Natural killer cell (primary cell): Measurements from ENCODE around the gene CAPN15. TPM values are rescaled to one million over a fixed set of nuclear protein-coding genes. Genes with fewer than 3 reads are reported as not detected.

Experiments used
- ATAC-seq, 3 donors: fragments of 150-1000 bp in 2 of 3; fragments of 200-7000 bp in 1 of 3; cut with Tn5 transposase; 1 replicate in 1 of 3; 2 replicates in 2 of 3; pipeline ENCODE4 v1.10.0; 2021; ENCODE audit warnings: mild to moderate bottlenecking in 2 of 3, moderate library complexity in 2 of 3
- DNase-seq, 2 donors: peaks; one replicate each; pipeline versions ENCODE4 v3.0.0 to v3.0.0-alpha.2; 2013 to 2021; ENCODE audit warnings: mixed read lengths in 1 of 2
- H3K27ac ChIP-seq: one replicate; pipeline ENCODE4 v1.5.1; 2013; ENCODE audit warnings: mild to moderate bottlenecking, low read length
- H3K27me3 ChIP-seq: one replicate; pipeline ENCODE4 v1.6.1; 2013; ENCODE audit warnings: low read length; ENCODE audit not compliant: control insufficient read depth, insufficient read depth
- H3K36me3 ChIP-seq: one replicate; pipeline ENCODE4 v1.6.1; 2013; ENCODE audit warnings: low read length; ENCODE audit not compliant: control insufficient read depth, insufficient read depth
- H3K4me1 ChIP-seq: one replicate; pipeline ENCODE4 v1.6.1; 2013; ENCODE audit warnings: low read length; ENCODE audit not compliant: control insufficient read depth, insufficient read depth
- H3K4me3 ChIP-seq: one replicate; pipeline ENCODE4 v1.5.1; 2013; ENCODE audit warnings: low read length
- H3K9me3 ChIP-seq: one replicate; pipeline ENCODE4 v1.6.1; 2013; ENCODE audit warnings: low read length; ENCODE audit not compliant: control insufficient read depth, insufficient read depth
- H3K27ac Mint-ChIP-seq, 2 donors: one replicate each; pipeline ENCODE4 v1.8.0; 2022; ENCODE audit warnings: mild to moderate bottlenecking in 2 of 2, mixed read lengths in 2 of 2, moderate library complexity in 1 of 2
- H3K27me3 Mint-ChIP-seq, 2 donors: one replicate each; pipeline ENCODE4 v1.8.0; 2022; ENCODE audit warnings: low read depth in 2 of 2, mixed read lengths in 2 of 2
- H3K36me3 Mint-ChIP-seq: one replicate; pipeline ENCODE4 v1.8.0; 2022; ENCODE audit warnings: mixed read lengths
- H3K4me1 Mint-ChIP-seq, 2 donors: one replicate each; pipeline ENCODE4 v1.8.0; 2022; ENCODE audit warnings: mixed read lengths in 2 of 2
- H3K4me3 Mint-ChIP-seq: one replicate; pipeline ENCODE4 v1.8.0; 2022; ENCODE audit warnings: mild to moderate bottlenecking, moderate library complexity, mixed read lengths
- H3K9me3 Mint-ChIP-seq, 2 donors: one replicate each; pipeline ENCODE4 v1.8.0; 2022; ENCODE audit warnings: mixed read lengths in 2 of 2
- WGBS: methylation state at CpG from one replicate; pipeline ENCODE4 v1.1.7; 2013; ENCODE audit warnings: missing lambda C conversion rate; ENCODE audit not compliant: insufficient coverage; 5-methylcytosine and 5-hydroxymethylcytosine counted together
- intact Hi-C: fragments of 100-400 bp; cut with micrococcal nuclease; formaldehyde crosslinking; loops from one replicate; pipeline ENCODE4 v1.14.2; 2022
- total RNA-seq, 4 donors: library from RNA; stranded (reverse); fragments of 120-200 nt in 1 of 4; gene quantifications; one replicate each; pipeline versions ENCODE4 v1.2.3 to v1.2.4, GENCODE V29; 2013 to 2022
- TF ChIP-seq, protein P1 (sequence below): fragments of 200-600 bp; IDR thresholded peaks from one replicate; pipeline ENCODE4 v1.8.0; 2022; ENCODE audit warnings: antibody characterized with exemption

The CAPN15 gene
- total RNA-seq, 3 donors from 2014 or later (not counting 1 experiment from before 2014, with no cell fraction given): 151 to 275 (median 186) TPM

DNA sequence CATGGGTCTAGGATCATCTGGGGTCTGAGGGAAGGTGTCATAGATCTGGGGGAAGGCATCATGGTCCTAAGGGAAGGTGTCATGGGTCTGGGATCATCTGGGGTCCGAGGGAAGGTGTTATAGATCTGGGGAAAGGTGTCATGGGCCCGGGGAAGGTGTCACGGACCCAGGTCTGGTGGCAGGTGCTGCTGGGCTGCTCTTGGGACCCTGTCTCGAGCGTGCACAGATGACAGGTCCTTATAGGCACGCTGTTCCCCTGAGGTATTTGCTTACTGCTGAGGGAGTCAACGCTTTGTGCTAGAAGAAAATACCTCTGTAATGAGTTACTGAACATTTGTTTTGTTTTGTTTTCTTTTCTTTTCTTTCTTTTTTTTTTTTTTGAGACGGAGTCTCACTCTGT is 63.7 kb downstream of the CAPN15 start:
- Histone ChIP-seq H3K36me3 (no peaks in the 10 kb centered on the region), H3K27ac (no peak overlapping the region), H3K4me3 (no peak overlapping the region), H3K4me1 (peaks cover 45% of the 10 kb centered on the region), H3K27me3 (no peaks in the 10 kb centered on the region), H3K9me3 (no peaks in the 10 kb centered on the region)
- Mint-ChIP-seq H3K36me3 (no peaks in the 10 kb centered on the region), H3K27me3 (no peaks in the 10 kb centered on the region), H3K4me3 (peak overlapping the region; percentile 91), H3K9me3 (no peaks in the 10 kb centered on the region), H3K27ac (peak overlapping the region; percentile 74 to 87), H3K4me1 (peaks cover 17 to 53% of the 10 kb centered on the region in 2 donors)
- intact Hi-C loops: no loop called here
- 74% methylated on average over 6 of the region's 8 CpGs for WGBS
- DNase-seq (no peak), ATAC-seq (no peak)
- TF ChIP-seq, protein P1, sequence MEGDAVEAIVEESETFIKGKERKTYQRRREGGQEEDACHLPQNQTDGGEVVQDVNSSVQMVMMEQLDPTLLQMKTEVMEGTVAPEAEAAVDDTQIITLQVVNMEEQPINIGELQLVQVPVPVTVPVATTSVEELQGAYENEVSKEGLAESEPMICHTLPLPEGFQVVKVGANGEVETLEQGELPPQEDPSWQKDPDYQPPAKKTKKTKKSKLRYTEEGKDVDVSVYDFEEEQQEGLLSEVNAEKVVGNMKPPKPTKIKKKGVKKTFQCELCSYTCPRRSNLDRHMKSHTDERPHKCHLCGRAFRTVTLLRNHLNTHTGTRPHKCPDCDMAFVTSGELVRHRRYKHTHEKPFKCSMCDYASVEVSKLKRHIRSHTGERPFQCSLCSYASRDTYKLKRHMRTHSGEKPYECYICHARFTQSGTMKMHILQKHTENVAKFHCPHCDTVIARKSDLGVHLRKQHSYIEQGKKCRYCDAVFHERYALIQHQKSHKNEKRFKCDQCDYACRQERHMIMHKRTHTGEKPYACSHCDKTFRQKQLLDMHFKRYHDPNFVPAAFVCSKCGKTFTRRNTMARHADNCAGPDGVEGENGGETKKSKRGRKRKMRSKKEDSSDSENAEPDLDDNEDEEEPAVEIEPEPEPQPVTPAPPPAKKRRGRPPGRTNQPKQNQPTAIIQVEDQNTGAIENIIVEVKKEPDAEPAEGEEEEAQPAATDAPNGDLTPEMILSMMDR: no peak

DNA sequence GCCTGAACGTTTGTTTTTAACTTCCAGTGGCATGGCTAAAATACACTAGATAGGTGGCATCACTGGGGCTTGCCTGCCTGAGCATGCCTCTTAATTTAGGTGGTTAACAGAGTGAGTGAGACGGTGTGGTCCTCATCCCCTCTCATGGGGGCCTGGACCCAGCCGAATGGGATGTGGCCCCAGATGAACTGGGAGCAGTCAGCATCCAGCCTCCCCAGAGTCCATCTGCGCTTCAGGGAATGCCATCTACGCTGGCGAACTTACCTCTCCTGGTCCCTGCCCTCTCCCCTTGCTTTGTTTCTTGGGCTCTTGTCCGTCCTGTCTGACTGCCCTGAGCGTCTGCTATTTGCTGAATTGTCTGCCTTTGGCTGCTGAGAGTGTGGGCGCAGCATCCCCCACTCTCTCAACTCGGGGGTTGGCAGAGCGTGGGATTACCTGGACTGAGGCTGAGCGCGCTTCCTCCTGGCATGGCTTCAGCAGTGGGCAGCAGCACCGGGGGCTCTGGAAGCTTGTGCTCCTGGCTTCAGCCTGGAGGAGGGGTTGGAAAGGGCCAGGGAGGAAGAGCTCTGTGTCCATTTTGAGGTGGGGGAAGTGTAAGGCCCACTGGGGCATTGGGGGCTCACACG is 64.5 kb downstream of the CAPN15 start:
- no peak for ATAC-seq
- H3K36me3 Mint-ChIP-seq: no peaks in the 10 kb centered on the region
- no peaks in the 10 kb centered on the region for H3K36me3 ChIP-seq

DNA sequence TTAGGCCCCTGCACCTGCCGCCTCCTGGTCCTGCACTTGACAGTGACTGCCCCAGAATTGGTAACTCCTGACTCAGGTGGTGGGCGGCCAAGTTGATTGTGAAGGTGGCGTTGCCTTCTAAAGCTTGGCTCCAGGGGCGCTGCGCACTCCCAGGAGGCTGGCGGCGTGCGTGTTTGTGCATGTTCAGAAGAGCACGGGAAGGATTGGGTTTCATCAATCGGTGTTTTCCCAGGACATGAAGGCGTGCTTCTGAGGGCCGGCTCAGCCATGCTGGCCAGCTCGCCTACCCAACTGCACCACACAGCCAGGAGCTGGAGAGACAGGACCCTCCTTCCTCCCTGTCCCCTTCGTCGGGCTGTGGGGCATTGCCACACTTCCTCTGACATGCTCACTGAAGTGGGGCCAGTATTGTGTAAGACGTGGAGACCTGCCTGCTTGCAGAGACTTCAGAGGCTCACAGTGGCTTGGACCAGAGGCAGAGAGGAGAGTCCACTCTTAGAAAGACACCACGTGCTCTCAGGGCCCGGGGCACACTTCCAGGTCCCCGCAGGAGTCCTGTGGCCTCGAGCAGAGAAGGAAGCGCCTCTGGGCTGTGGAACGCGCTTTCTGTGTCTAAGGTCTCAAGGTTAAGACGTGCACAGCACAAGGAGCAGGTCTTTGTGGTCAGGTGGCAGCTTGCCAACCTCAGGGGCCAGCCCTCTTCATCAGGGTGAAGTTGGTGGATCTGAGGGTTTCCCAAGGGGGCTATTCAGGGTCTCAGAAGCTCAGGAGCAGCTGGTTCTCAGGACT is 65.2 kb downstream of the CAPN15 start:
- no peak overlapping the region for H3K4me3 ChIP-seq
- H3K4me3 Mint-ChIP-seq: no peak overlapping the region
- intact Hi-C loops: no loop called here

More for the DNA sequence above, 64.5 kb downstream of the CAPN15 start:
- peaks cover 17 to 60% of the 10 kb centered on the region in 2 donors for H3K4me1 Mint-ChIP-seq
- H3K4me3 Mint-ChIP-seq: peak overlapping the region; percentile 91
- DNase-seq: no peak
- no peaks in the 10 kb centered on the region for H3K9me3 Mint-ChIP-seq
- no peaks in the 10 kb centered on the region for H3K27me3 Mint-ChIP-seq
- intact Hi-C loops: no loop called here
- H3K27ac ChIP-seq: no peak overlapping the region
- H3K9me3 ChIP-seq: no peaks in the 10 kb centered on the region
- H3K4me3 ChIP-seq: no peak overlapping the region
- H3K27me3 ChIP-seq: no peaks in the 10 kb centered on the region
- H3K4me1 ChIP-seq: peaks cover 45% of the 10 kb centered on the region
- peak overlapping the region in 1 of 2 donors; percentile 74 for H3K27ac Mint-ChIP-seq
- TF ChIP-seq, protein P1: no peak
- 95% methylated on average over 15 of the region's 15 CpGs for WGBS

More for the DNA sequence above, 65.2 kb downstream of the CAPN15 start:
- WGBS: 69% methylated on average over 24 of the region's 24 CpGs
- H3K27ac Mint-ChIP-seq: peak overlapping the region in 1 of 2 donors; percentile 36
- Histone ChIP-seq H3K36me3 (no peaks in the 10 kb centered on the region), H3K9me3 (no peaks in the 10 kb centered on the region), H3K4me1 (peaks cover 41% of the 10 kb centered on the region), H3K27ac (no peak overlapping the region), H3K27me3 (no peaks in the 10 kb centered on the region)
- no peaks in the 10 kb centered on the region for H3K9me3 Mint-ChIP-seq
- no peaks in the 10 kb centered on the region for H3K36me3 Mint-ChIP-seq
- no peaks in the 10 kb centered on the region for H3K27me3 Mint-ChIP-seq
- no peak for ATAC-seq
- TF ChIP-seq, protein P1: no peak
- H3K4me1 Mint-ChIP-seq: peaks cover 17 to 61% of the 10 kb centered on the region in 2 donors
- no peak for DNase-seq
